HCT116 (cell line): ENCODE data around the gene ABCG1. TPM values are rescaled to one million over a fixed set of nuclear protein-coding genes. Genes with fewer than 3 reads are reported as not detected.

ENCODE experiments used
- ATAC-seq: fragments of 200-7000 bp; cut with Tn5 transposase; 2 replicates; pipeline ENCODE4 v1.9.1; 2020; ENCODE audit warnings: mild to moderate bottlenecking, moderate library complexity
- BruUV-seq: library from RNA; stranded (reverse); fragments of 400-500 nt; replicated peaks from 2 replicates; lab custom pipeline; 2021; lab: Mats Ljungman, UMichigan
- CTCF ChIA-PET: fragments of 300-600 bp; sonication (Branson Sonifier 250); formaldehyde crosslinking; loops from one replicate; lab custom pipeline; 2021; ENCODE audit warnings: antibody characterized with exemption; lab: Charles Lee
- POLR2A ChIA-PET: fragments of 300-600, 350-600 bp; sonication (Branson Sonifier 250); formaldehyde crosslinking; loops from one replicate; lab custom pipeline; 2021; ENCODE audit warnings: antibody characterized with exemption; lab: Charles Lee
- RAD21 ChIA-PET, 2 experiments: fragments of 300-600 bp; sonication (Branson Sonifier 250); formaldehyde crosslinking; loops; one replicate each; lab custom pipeline; 2023; ENCODE audit warnings: low total read pairs in 2 of 2; ENCODE audit not compliant: uncharacterized antibody in 2 of 2, unreplicated experiment in 2 of 2, low non-redundant PET in 1 of 2; lab: Charles Lee
- DNase-seq: peaks from one replicate; pipeline ENCODE4 v3.0.0-alpha.2; 2010; ENCODE audit warnings: low read depth, low spot score
- H2AFZ ChIP-seq: fragments of 200-600 bp; shearing (Covaris generic), sonication (generic); 2 replicates; pipeline ENCODE4 v1.6.1; 2017; ENCODE audit warnings: low read depth, mixed run types, mixed read lengths, antibody characterized with exemption, low read length; ENCODE audit not compliant: poor library complexity, severe bottlenecking
- H3K27ac ChIP-seq: 2 replicates; pipeline ENCODE4 v1.5.1; 2012; ENCODE audit warnings: low read depth, low read length
- H3K27me3 ChIP-seq: fragments of 200-600 bp; sonication (generic); 2 replicates; pipeline ENCODE4 v1.6.1; 2016; ENCODE audit warnings: mixed run types, low read length, mixed read lengths; ENCODE audit not compliant: insufficient read depth
- H3K36me3 ChIP-seq, 2 experiments: fragments of 200-500 bp in 1 of 2; fragments of 200-600 bp in 1 of 2; sonication (Bioruptor generic) in 1 of 2; sonication (generic) in 1 of 2; 2 replicates each; pipeline versions ENCODE4 v1.5.1 to v1.6.1; 2014 to 2016; ENCODE audit warnings: low read length in 2 of 2, inconsistent platforms in 1 of 2, mixed read lengths in 1 of 2, mixed run types in 1 of 2; ENCODE audit not compliant: insufficient read depth in 2 of 2, control insufficient read depth in 1 of 2
- H3K4me1 ChIP-seq, 2 experiments: fragments of 200-600 bp in 1 of 2; sonication (generic) in 1 of 2; 2 replicates each; pipeline versions ENCODE4 v1.5.1 to v1.6.1; 2012 to 2017; ENCODE audit warnings: low read length in 2 of 2, inconsistent platforms in 1 of 2, mild to moderate bottlenecking in 1 of 2, mixed read lengths in 1 of 2, mixed run types in 1 of 2, moderate library complexity in 1 of 2; ENCODE audit not compliant: insufficient read depth in 2 of 2, control insufficient read depth in 1 of 2
- H3K4me2 ChIP-seq: fragments of 200-600 bp; sonication (generic); 2 replicates; pipeline ENCODE4 v1.6.1; 2017; ENCODE audit warnings: mixed run types, low read length, mixed read lengths
- H3K4me3 ChIP-seq, 2 experiments: fragments of 200-600 bp in 1 of 2; sonication (generic) in 1 of 2; replicated peaks in 1 of 2; 2 replicates each; pipeline ENCODE4 v1.5.1; 2011 to 2016; ENCODE audit warnings: low read length in 2 of 2, control low read depth in 1 of 2, low read depth in 1 of 2, mild to moderate bottlenecking in 1 of 2, mixed read lengths in 1 of 2, mixed run types in 1 of 2
- H3K79me2 ChIP-seq: fragments of 200-600 bp; sonication (generic); 2 replicates; pipeline ENCODE4 v1.6.1; 2017; ENCODE audit warnings: mild to moderate bottlenecking, mixed run types, low read length, moderate library complexity, mixed read lengths; ENCODE audit not compliant: insufficient read depth
- H3K9ac ChIP-seq: fragments of 200-600 bp; sonication (generic); 2 replicates; pipeline ENCODE4 v1.6.1; 2016; ENCODE audit warnings: low read length, mixed read lengths
- H3K9me2 ChIP-seq: fragments of 200-600 bp; sonication (generic), shearing (Covaris generic); 2 replicates; pipeline ENCODE4 v1.6.1; 2017; ENCODE audit warnings: mixed run types, mild to moderate bottlenecking, moderate library complexity; ENCODE audit not compliant: insufficient read depth
- H3K9me3 ChIP-seq, 2 experiments: fragments of 200-500 bp in 1 of 2; fragments of 200-600 bp in 1 of 2; sonication (Bioruptor generic) in 1 of 2; sonication (generic) in 1 of 2; 2 replicates each; pipeline ENCODE4 v1.6.1; 2014 to 2017; ENCODE audit warnings: low read length in 2 of 2, mixed read lengths in 2 of 2, inconsistent platforms in 1 of 2, low read depth in 1 of 2, mild to moderate bottlenecking in 1 of 2, mixed run types in 1 of 2, moderate library complexity in 1 of 2; ENCODE audit not compliant: control insufficient read depth in 1 of 2, insufficient read depth in 1 of 2
- H4K20me1 ChIP-seq: fragments of 200-600 bp; sonication (generic), shearing (Covaris generic); 2 replicates; pipeline ENCODE4 v1.6.1; 2017; ENCODE audit warnings: mixed run types, mild to moderate bottlenecking, moderate library complexity; ENCODE audit not compliant: insufficient read depth
- ATF3 ChIP-seq: IDR thresholded peaks from 2 replicates; pipeline ENCODE4 v1.6.1; 2012
- CBX3 ChIP-seq: IDR thresholded peaks from 2 replicates; pipeline ENCODE4 v1.6.1; 2012; ENCODE audit warnings: low read depth
- CEBPB ChIP-seq: IDR thresholded peaks from 2 replicates; pipeline ENCODE4 v1.6.1; 2012; ENCODE audit warnings: low read depth
- EGR1 ChIP-seq: IDR thresholded peaks from 2 replicates; pipeline ENCODE4 v1.6.1; 2012; ENCODE audit warnings: low read depth
- EZH2phosphoT487 ChIP-seq: fragments of 200-600 bp; IDR thresholded peaks from 2 replicates; pipeline ENCODE4 v1.6.1; 2018; ENCODE audit warnings: antibody characterized with exemption, borderline replicate concordance
- FOSL1 ChIP-seq: IDR thresholded peaks from 2 replicates; pipeline ENCODE4 v1.6.1; 2012; ENCODE audit warnings: low read depth
- JUND ChIP-seq: IDR thresholded peaks from 2 replicates; pipeline ENCODE4 v1.6.1; 2012
- MAX ChIP-seq: IDR thresholded peaks from 2 replicates; pipeline ENCODE4 v1.6.1; 2012
- SIN3A ChIP-seq: IDR thresholded peaks from 2 replicates; pipeline ENCODE4 v1.6.1; 2012; ENCODE audit warnings: low read depth
- SP1 ChIP-seq: IDR thresholded peaks from 2 replicates; pipeline ENCODE4 v1.6.1; 2012; ENCODE audit warnings: low read depth
- YY1 ChIP-seq: IDR thresholded peaks from 2 replicates; pipeline ENCODE4 v1.6.1; 2011; ENCODE audit warnings: low read length, low read depth, moderate library complexity, mild to moderate bottlenecking; ENCODE audit not compliant: insufficient replicate concordance; ENCODE audit errors: extremely low read depth
- ZBTB33 ChIP-seq: IDR thresholded peaks from 2 replicates; pipeline ENCODE4 v1.6.1; 2011; ENCODE audit warnings: mild to moderate bottlenecking, low read length, moderate library complexity; ENCODE audit not compliant: insufficient replicate concordance; ENCODE audit errors: extremely low read depth
- ZNF274 ChIP-seq: fragments of 200-500 bp; sonication (Bioruptor generic); IDR thresholded peaks from 2 replicates; pipeline ENCODE4 v1.6.1; 2014; ENCODE audit warnings: mild to moderate bottlenecking, low read depth, low read length, inconsistent platforms
- intact Hi-C: fragments of 100-400 bp; cut with micrococcal nuclease; formaldehyde crosslinking; loops from 2 replicates; pipeline ENCODE4 v1.10.0; 2022
- total RNA-seq: library from RNA; stranded (reverse); gene quantifications from one replicate; pipeline ENCODE4 v1.2.1, GENCODE V29; 2021; ENCODE audit not compliant: unreplicated experiment

The ABCG1 gene
- total RNA-seq, 1 experiment from 2014 or later = 1.6 TPM

- BruUV-seq = no TSS peak
- RAD21 ChIA-PET = no interaction called here
Observed at GRCh38 chr21:42186591-42186990, 32.3 kb upstream of the ABCG1 start.

More at GRCh38 chr21:42186591-42186990, 32.3 kb upstream of the ABCG1 start:
- POLR2A ChIA-PET = no interaction called here
- Histone ChIP-seq H3K27ac (no peak overlapping the region), H3K9ac (no peak overlapping the region), H3K79me2 (no peaks in the 10 kb centered on the region), H3K4me3 (no peak overlapping the region), H3K4me1 (no peaks in the 10 kb centered on the region), H2AFZ (no peak overlapping the region), H3K36me3 (no peaks in the 10 kb centered on the region), H4K20me1 (no peaks in the 10 kb centered on the region), H3K9me2 (no peaks in the 10 kb centered on the region), H3K9me3 (no peaks in the 10 kb centered on the region), H3K4me2 (no peak overlapping the region), H3K27me3 (no peaks in the 10 kb centered on the region)
- DNase-seq = no peak
- ATAC-seq = no peak
- CTCF ChIA-PET = no interaction called here
- intact Hi-C loops = no loop called here
- TF ChIP-seq ATF3 (no peak), YY1 (no peak), FOSL1 (no peak), SIN3A (no peak), ZNF274 (no peak), CBX3 (no peak), CEBPB (no peak), EGR1 (no peak), JUND (no peak), SP1 (no peak), MAX (no peak), EZH2phosphoT487 (no peak), ZBTB33 (no peak)
